Muscle layer of colon (tissue), 2 donors: ENCODE measurements around the gene ICAM4.

Experiments used
- H3K27ac ChIP-seq: one replicate; pipeline ENCODE4 v1.7.0; 2013; ENCODE audit warnings: low read depth, mild to moderate bottlenecking, low read length, moderate library complexity
- H3K27me3 ChIP-seq, 2 donors: one replicate each; pipeline ENCODE4 v1.7.0; 2013; ENCODE audit warnings: low read length in 2 of 2, mild to moderate bottlenecking in 2 of 2; ENCODE audit not compliant: insufficient read depth in 2 of 2, control insufficient read depth in 1 of 2
- H3K36me3 ChIP-seq: one replicate; pipeline ENCODE4 v1.7.0; 2013; ENCODE audit warnings: mild to moderate bottlenecking, low read length; ENCODE audit not compliant: insufficient read depth
- H3K4me1 ChIP-seq: one replicate; pipeline ENCODE4 v1.7.0; 2013; ENCODE audit warnings: mild to moderate bottlenecking, low read length; ENCODE audit not compliant: insufficient read depth
- H3K4me3 ChIP-seq, 2 donors: one replicate each; pipeline ENCODE4 v1.7.0; 2013; ENCODE audit warnings: low read length in 2 of 2, low read depth in 1 of 2, mild to moderate bottlenecking in 1 of 2, moderate library complexity in 1 of 2
- H3K9ac ChIP-seq: one replicate; pipeline ENCODE4 v1.7.0; 2013; ENCODE audit warnings: low read length
- H3K9me3 ChIP-seq: one replicate; pipeline ENCODE4 v1.7.0; 2013; ENCODE audit warnings: mild to moderate bottlenecking, low read length
- donor health status: abdominal sarcoma.
- donor health status: Adenocarcinoma of cecum.

The ICAM4 gene

GRCh38 chr19:10317045-10317856 is 30.5 kb downstream of the ICAM4 start:
- Histone ChIP-seq H3K27ac (no peak overlapping the region), H3K36me3 (peaks cover 31% of the 10 kb centered on the region), H3K9me3 (no peaks in the 10 kb centered on the region), H3K4me3 (no peak overlapping the region), H3K27me3 (no peaks in the 10 kb centered on the region), H3K4me1 (peaks cover 13% of the 10 kb centered on the region), H3K9ac (no peak overlapping the region)

- peaks cover 13% of the 10 kb centered on the region for H3K4me1 ChIP-seq
- H3K9me3 ChIP-seq = no peaks in the 10 kb centered on the region
- H3K4me3 ChIP-seq = no peak overlapping the region
- no peak overlapping the region for H3K9ac ChIP-seq
- H3K27ac ChIP-seq = no peak overlapping the region
- H3K27me3 ChIP-seq = no peaks in the 10 kb centered on the region
- peaks cover 38% of the 10 kb centered on the region for H3K36me3 ChIP-seq
Observed at GRCh38 chr19:10317857-10318462, 31.2 kb downstream of the ICAM4 start.

GRCh38 chr19:10318807-10319682 is 32.3 kb downstream of the ICAM4 start:
- H3K9ac ChIP-seq = no peak overlapping the region
- H3K27ac ChIP-seq = no peak overlapping the region
- H3K4me1 ChIP-seq = peaks cover 13% of the 10 kb centered on the region
- no peaks in the 10 kb centered on the region for H3K27me3 ChIP-seq
- H3K36me3 ChIP-seq = peaks cover 44% of the 10 kb centered on the region
- no peak overlapping the region for H3K4me3 ChIP-seq
- H3K9me3 ChIP-seq = no peaks in the 10 kb centered on the region

- Histone ChIP-seq H3K9ac (no peak overlapping the region), H3K27ac (no peak overlapping the region), H3K27me3 (no peaks in the 10 kb centered on the region), H3K4me3 (no peak overlapping the region), H3K36me3 (peaks cover 50% of the 10 kb centered on the region), H3K9me3 (no peaks in the 10 kb centered on the region), H3K4me1 (peaks cover 6% of the 10 kb centered on the region)
Observed at GRCh38 chr19:10320602-10321416, 34.1 kb downstream of the ICAM4 start.

GRCh38 chr19:10321417-10321797 is 34.7 kb downstream of the ICAM4 start:
- Histone ChIP-seq H3K9ac (no peak overlapping the region), H3K36me3 (peaks cover 50% of the 10 kb centered on the region), H3K4me3 (no peak overlapping the region), H3K9me3 (no peaks in the 10 kb centered on the region), H3K27ac (no peak overlapping the region), H3K4me1 (no peaks in the 10 kb centered on the region), H3K27me3 (no peaks in the 10 kb centered on the region)

GRCh38 chr19:10321874-10322835 is 35.4 kb downstream of the ICAM4 start:
- no peak overlapping the region for H3K4me3 ChIP-seq
- H3K27ac ChIP-seq = no peak overlapping the region
- H3K9ac ChIP-seq = no peak overlapping the region

GRCh38 chr19:10325732-10326131 is 39.0 kb downstream of the ICAM4 start:
- no peaks in the 10 kb centered on the region for H3K27me3 ChIP-seq
- H3K36me3 ChIP-seq = peaks cover 66% of the 10 kb centered on the region
- no peaks in the 10 kb centered on the region for H3K4me1 ChIP-seq
- H3K4me3 ChIP-seq = no peak overlapping the region
- no peak overlapping the region for H3K27ac ChIP-seq
- H3K9ac ChIP-seq = no peak overlapping the region
- no peaks in the 10 kb centered on the region for H3K9me3 ChIP-seq

More at GRCh38 chr19:10321874-10322835, 35.4 kb downstream of the ICAM4 start:
- H3K27me3 ChIP-seq = no peaks in the 10 kb centered on the region
- no peaks in the 10 kb centered on the region for H3K4me1 ChIP-seq
- H3K9me3 ChIP-seq = no peaks in the 10 kb centered on the region
- H3K36me3 ChIP-seq = peaks cover 53% of the 10 kb centered on the region

GRCh38 chr19:10327793-10328192 is 41.0 kb downstream of the ICAM4 start:
- Histone ChIP-seq H3K27me3 (no peaks in the 10 kb centered on the region), H3K4me1 (peaks cover 13% of the 10 kb centered on the region), H3K4me3 (no peak overlapping the region), H3K36me3 (peaks cover 49% of the 10 kb centered on the region), H3K9me3 (no peaks in the 10 kb centered on the region), H3K27ac (no peak overlapping the region), H3K9ac (no peak overlapping the region)

GRCh38 chr19:10328558-10329429 is 42.0 kb downstream of the ICAM4 start:
- Histone ChIP-seq H3K36me3 (peaks cover 43% of the 10 kb centered on the region), H3K4me1 (peaks cover 17% of the 10 kb centered on the region), H3K27ac (no peak overlapping the region), H3K27me3 (no peaks in the 10 kb centered on the region), H3K9ac (no peak overlapping the region), H3K4me3 (no peak overlapping the region), H3K9me3 (no peaks in the 10 kb centered on the region)
